Measurements from ENCODE around the gene DSCAM.

Gene DSCAM

DNA sequence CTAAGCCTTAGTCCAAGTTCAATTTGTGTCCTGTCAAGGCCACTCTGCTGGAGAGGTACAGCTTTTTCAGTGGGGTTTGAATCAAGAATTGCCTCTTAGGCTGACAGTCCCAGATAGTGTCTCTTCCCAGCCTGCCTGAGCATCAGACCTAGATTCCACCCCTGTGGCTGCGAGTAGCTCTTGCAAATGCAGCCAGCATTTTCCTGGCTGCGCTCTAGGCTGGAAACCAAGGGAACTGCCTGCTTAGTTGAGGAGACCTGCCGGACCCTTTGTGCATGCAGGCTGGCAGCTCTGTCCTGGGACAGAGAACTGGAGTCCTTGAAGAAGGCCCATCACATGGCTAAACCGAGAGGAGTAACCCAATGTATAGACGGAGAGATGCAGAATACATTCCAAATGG is 686.0 kb downstream of the DSCAM start:
- no peak for DNase-seq

DNA sequence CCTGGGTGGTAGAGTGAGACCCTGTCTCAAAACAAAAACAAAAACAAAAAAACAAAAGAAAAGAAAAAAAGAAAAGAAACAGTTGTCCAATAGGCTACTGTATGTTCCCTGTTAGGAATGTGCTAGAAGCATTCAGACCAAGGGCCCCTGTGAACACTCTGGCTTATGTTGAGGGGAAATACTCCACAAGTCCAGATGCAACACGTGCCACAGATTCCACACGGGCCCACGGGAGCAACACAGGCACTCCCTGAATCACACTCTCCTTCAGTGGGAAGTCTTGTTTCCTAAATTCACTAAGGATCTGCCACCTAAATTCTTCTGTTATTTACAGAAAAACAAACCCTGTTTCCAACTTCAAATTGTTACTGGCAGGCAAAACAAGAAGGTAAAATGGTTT is 688.6 kb downstream of the DSCAM start:
- no peak for DNase-seq

DNA sequence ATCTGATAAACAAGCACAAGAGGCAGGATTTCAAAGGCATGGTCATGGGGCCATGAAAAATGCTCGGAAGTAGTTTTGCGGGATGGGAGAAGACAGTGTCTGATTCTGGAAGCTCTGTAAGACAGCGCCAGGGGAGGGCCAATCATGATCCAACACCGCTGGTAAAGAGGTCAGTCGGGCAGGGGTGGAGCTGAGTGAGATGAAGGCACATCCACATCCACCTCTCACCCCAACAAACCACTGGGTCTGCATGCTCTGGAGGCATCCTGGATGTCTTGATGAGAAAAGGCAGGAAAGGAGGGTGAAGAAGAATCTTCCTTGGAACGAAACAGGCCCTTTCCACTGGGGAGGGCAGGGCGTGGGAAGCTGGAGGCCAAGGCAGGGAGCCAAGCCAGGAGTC is 691.4 kb downstream of the DSCAM start:
- DNase-seq = no peak

- no peak for DNase-seq
Observed at GRCh38 chr21:40153351-40153750, 693.6 kb downstream of the DSCAM start.

DNA sequence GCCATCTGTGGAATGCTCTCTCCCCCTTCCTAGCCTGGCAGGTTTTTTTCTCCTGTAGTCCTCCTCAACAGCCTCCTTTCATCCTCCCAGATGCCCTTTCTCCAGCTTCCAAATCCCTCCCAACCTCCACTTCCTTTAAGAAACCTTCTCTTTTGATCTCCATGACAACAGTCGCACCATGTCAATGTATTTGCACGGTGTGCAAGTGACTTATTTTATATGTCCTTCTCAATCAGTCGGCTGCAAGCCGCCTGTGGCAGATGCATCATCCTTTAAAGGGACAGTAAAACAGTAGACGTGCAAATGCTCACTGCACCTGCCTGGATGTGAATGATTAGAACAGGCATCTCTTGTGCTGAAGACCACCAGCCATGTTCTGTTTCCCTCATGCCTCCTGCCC is 694.5 kb downstream of the DSCAM start:
- no peak for DNase-seq

GRCh38 chr21:40151611-40152010 is 695.3 kb downstream of the DSCAM start:
- DNase-seq = no peak

DNA sequence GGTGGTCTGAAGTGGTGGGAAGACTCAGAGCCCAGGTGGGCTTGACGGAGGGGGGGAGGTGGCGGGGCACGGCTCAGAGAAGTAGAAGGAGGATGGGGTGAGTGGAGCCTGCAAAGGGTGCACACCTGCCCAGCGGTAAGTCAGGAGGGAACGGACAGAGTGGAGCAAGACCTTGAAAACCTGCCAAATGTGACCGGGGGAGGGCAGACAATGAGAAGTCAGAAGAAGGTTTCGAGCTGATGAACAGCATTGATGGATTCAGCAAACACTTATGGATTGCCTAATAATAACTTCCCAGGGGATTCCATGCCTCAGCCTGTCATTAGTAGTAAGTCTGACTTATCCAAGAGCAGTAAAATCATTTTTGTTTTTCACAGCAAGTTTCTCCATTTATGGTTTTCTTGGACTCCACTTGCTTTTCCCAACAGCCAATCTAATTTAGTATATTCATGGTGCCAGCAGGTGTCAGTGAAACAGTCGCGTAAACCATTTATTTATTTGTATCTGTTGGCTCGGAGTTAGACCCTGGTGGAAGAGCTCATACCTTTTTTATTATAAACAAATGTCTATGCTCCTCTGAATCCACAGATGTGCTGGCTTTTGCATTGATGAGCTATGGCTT is 700.6 kb downstream of the DSCAM start:
- no peak for DNase-seq

DNA sequence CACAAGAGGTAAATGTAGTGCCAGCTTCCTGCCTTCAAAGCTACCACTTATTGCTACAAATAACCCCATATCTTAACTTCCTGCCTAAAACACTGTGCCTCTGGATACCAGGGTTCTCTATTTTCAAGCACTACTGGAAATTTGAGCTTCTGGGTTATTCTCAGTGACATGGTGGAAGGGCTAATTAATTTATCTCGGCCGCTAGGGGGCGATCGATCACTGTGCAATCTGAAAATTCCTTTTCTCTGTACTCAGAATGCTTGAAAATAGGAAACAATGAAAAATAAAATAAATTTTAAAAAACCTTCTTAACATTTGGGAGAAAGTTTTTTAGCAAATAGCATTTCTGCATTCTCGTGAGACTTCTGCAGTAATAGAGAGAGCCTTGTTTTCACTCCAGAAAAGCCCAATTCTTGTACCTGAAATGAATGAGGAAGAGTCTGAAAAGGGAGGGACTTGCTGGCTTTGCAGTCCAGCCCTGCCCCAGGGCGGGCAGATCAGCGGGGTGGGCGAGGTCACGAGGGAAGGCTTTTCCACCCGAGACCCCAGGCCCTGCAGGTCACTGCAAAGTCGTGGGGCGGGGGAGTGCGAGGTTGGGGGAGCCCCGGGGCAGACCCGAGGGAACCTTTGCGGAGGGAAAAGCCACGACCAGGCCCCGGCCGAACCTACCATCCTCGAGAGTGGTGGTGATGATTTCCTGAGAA is 703.0 kb downstream of the DSCAM start:
- DNase-seq = peak; percentile 63 to 65

DNA sequence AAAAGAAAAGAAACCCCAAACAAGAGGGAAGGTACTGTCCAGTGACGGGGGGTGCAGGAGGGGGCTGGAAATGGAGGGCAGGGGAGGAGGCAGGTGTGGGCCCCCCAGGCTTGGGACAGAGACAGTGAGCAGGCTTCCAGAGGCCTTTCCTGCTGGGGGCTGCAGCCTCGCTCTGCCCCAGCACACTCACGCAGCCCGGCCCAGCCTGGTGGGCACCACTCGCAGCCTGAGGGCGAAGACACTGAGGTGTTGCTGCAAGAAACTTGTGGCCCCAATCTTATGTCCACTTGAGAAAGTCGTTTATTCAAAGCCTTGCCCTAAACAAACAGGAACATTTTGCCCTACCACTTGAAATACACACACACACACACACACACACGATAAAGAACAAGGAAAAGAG is 705.3 kb downstream of the DSCAM start:
- no peak for DNase-seq

DNA sequence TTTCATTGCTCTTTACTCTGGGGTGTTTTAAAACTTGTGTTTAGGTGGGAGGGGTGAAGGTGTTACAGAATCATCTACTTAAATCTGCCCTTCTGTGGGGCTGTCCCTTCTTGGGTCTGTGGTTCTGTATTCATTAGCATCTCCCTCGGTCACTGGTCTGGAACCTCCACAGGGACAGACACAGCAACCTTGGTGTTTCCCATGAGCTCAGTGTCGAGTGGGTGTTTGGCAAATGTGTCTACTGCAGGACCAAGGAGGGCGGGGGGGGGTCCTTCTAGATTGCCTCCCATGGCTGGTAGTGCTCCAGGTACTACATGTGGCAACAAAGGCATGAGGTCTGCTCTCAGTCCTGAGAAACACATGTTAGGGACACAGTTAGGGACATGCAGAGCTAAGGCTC is 706.3 kb downstream of the DSCAM start:
- no peak for DNase-seq

- no peak for DNase-seq
Observed at GRCh38 chr21:40139636-40140035, 707.3 kb downstream of the DSCAM start.

- no peak for DNase-seq
Observed at GRCh38 chr21:40136571-40136970, 710.4 kb downstream of the DSCAM start.

- DNase-seq = no peak
Observed at GRCh38 chr21:40134731-40135492, 712.0 kb downstream of the DSCAM start.

GRCh38 chr21:40130476-40130875 is 716.5 kb downstream of the DSCAM start:
- DNase-seq = no peak

DNA sequence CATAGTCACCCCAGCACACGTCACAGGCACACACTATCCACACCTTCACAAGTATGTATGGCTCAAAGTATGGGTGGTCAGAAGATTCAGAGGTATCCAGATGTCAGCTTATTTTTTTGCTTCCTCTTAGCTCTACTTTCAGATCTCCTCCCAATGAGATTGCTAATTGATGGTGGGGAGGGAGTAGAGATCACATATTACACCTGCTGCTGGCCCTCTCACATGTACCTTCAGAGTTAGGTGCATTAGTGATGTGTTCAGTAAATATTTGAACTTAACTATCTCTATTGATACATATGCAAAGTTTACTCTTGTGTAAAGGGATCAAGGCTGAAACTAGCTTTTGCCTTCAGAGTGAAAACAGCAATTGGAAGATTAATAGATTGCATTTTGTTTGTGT is 717.1 kb downstream of the DSCAM start:
- DNase-seq = no peak

DNA sequence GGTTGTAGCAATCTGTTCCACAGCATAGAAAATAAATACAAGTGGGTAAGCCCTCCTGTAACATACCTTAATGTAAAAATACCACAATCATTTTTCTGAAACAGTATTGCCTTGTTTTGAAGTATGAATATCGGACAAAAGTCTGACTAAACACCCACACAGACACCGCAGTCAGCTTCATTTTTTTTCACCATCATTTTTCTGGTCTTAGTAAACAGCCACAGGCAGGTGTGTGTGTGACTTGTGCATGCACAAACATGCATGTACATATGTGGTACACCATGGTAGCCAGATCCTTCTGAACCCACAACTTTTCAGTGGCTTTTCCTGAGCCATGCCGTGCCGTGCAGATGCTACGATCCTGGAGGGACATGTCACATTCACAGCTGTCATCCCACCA is 718.1 kb downstream of the DSCAM start:
- DNase-seq = no peak

GRCh38 chr21:40120940-40121575 is 725.9 kb downstream of the DSCAM start:
- DNase-seq = peak in 1 of 2 donors; percentile 34

DNA sequence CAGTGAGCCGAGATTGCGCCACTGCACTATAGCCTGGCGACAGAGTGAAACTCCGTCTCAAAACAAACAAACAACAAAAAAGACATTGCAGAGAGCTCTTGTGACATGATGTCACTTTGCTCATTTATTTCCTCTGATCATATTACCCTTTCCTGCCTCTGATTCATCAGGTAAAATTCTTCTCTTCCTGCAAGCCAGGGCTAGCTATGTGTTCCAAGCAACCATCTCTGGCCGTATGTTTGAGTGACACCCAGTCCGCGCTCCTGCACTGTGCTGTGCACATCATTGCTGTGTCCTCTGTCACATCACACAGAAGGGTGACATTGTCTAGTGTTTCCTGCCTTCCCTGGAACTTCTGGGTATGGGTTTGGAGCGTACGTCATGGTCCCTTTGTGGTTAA is 728.4 kb downstream of the DSCAM start:
- DNase-seq = no peak

GRCh38 chr21:40117236-40117635 is 729.7 kb downstream of the DSCAM start:
- DNase-seq = no peak

DNA sequence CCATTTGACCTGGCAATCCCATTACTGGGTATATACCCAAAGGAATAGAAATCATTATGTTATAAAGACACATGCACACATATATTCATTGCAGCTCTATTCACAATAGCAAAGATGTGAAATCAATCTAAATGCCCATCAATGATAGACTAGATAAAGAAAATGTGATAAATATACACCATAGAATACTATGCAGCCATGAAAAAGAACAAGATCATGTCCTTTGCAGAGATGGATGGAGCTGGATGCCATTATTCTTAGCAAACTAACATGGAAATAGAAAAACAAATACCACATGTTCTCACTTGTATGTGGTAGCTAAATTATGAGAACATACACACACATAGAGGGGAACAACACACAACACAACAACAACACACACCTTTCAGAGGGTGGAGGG is 731.2 kb downstream of the DSCAM start:
- DNase-seq = no peak

- DNase-seq = no peak
Observed at GRCh38 chr21:40102682-40103081, 744.3 kb downstream of the DSCAM start.

GRCh38 chr21:40099809-40100208 is 747.1 kb downstream of the DSCAM start:
- DNase-seq = no peak

GRCh38 chr21:40095477-40095876 is 751.5 kb downstream of the DSCAM start:
- DNase-seq = no peak

DNA sequence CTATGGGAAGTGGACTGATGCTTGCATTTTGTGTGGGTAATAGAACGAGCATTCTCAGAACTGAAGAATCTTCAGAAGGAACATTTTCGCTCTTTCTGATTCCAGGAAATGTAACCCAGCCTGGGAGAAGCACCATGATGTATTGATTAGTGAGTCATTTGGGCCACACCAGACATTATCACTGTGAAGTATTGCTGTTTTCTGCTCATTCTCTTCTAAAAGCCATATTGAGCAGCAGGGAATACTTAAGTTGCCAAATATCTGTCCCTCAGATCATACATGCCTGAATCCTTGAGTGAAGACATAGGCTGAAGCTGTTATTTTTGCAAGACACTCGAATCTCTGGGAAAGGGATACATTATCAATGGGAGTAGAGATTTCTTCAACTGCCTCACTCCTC is 766.6 kb downstream of the DSCAM start:
- DNase-seq = no peak
